Fibroblast of lung (primary cell): ENCODE data around the gene CD36. TPM values are rescaled to one million over a fixed set of nuclear protein-coding genes. Genes with fewer than 3 reads are reported as not detected.

ENCODE experiments used
- DNase-seq, 2 donors: peaks; one replicate each; pipeline versions ENCODE4 v3.0.0 to v3.0.0-alpha.2; 2010; ENCODE audit warnings: low read depth in 2 of 2
- H2AFZ ChIP-seq: 2 replicates; pipeline ENCODE4 v1.5.1; 2012; ENCODE audit warnings: low read length, control low read depth, inconsistent platforms
- H3K27ac ChIP-seq: 2 replicates; pipeline ENCODE4 v1.5.1; 2011; ENCODE audit warnings: low read length, control low read depth; ENCODE audit not compliant: insufficient read depth
- H3K27me3 ChIP-seq: 2 replicates; pipeline ENCODE4 v1.5.1; 2011; ENCODE audit warnings: mild to moderate bottlenecking, low read length; ENCODE audit not compliant: control insufficient read depth, insufficient read depth
- H3K36me3 ChIP-seq: 2 replicates; pipeline ENCODE4 v1.5.1; 2011; ENCODE audit warnings: low read length; ENCODE audit not compliant: control insufficient read depth, insufficient read depth
- H3K4me1 ChIP-seq: 2 replicates; pipeline ENCODE4 v1.5.1; 2011; ENCODE audit warnings: low read length; ENCODE audit not compliant: control insufficient read depth, insufficient read depth; ENCODE audit errors: extremely low read depth
- H3K4me2 ChIP-seq: 2 replicates; pipeline ENCODE4 v1.5.1; 2011; ENCODE audit warnings: low read length, control low read depth; ENCODE audit not compliant: insufficient read depth; ENCODE audit errors: extremely low read depth
- H3K4me3 ChIP-seq, 4 experiments: fragments of 200-600 bp in 1 of 4; sonication (generic) in 1 of 4; replicated peaks in 1 of 4; 2 replicates each; pipeline ENCODE4 v1.5.1; 2011 to 2016; ENCODE audit warnings: low read length in 4 of 4, low read depth in 3 of 4, mild to moderate bottlenecking in 3 of 4, control low read depth in 2 of 4, inconsistent platforms in 1 of 4, mixed read lengths in 1 of 4; ENCODE audit not compliant: insufficient read depth in 1 of 4; ENCODE audit errors: control extremely low read depth in 1 of 4
- H3K79me2 ChIP-seq: 2 replicates; pipeline ENCODE4 v1.5.1; 2012; ENCODE audit warnings: mild to moderate bottlenecking, low read length, inconsistent platforms; ENCODE audit not compliant: control insufficient read depth, insufficient read depth
- H3K9ac ChIP-seq: 2 replicates; pipeline ENCODE4 v1.5.1; 2011; ENCODE audit warnings: mild to moderate bottlenecking, low read length, control low read depth; ENCODE audit not compliant: insufficient read depth
- H3K9me3 ChIP-seq: 2 replicates; pipeline ENCODE4 v1.5.1; 2012; ENCODE audit warnings: low read depth, low read length; ENCODE audit not compliant: control insufficient read depth, insufficient read depth
- H4K20me1 ChIP-seq: 2 replicates; pipeline ENCODE4 v1.5.1; 2011; ENCODE audit warnings: low read length; ENCODE audit not compliant: control insufficient read depth, insufficient read depth; ENCODE audit errors: extremely low read depth
- CTCF ChIP-seq, 2 donors: IDR thresholded peaks in 1 of 2; conservative IDR thresholded peaks in 1 of 2; 1 replicate in 1 of 2; 2 replicates in 1 of 2; pipeline ENCODE4 v1.5.1; 2011 to 2012; ENCODE audit warnings: low read length in 2 of 2, control low read depth in 1 of 2, inconsistent platforms in 1 of 2, low read depth in 1 of 2, mild to moderate bottlenecking in 1 of 2
- EZH2 ChIP-seq: IDR thresholded peaks from 2 replicates; pipeline ENCODE4 v1.5.1; 2012; ENCODE audit warnings: low read length, control low read depth, mild to moderate bottlenecking; ENCODE audit errors: missing control alignments
- polyA plus RNA-seq, 2 donors: library from polyadenylated mRNA; depleted of rRNA in 1 of 2; stranded (reverse) in 1 of 2; unstranded in 1 of 2; fragments of >200 nt; gene quantifications; 2 replicates each; pipeline ENCODE4 v1.2.1, GENCODE V29; 2011 to 2012; ENCODE audit warnings: missing spikeins in 1 of 2
- total RNA-seq: library from RNA; depleted of rRNA; stranded (reverse); fragments of >200 nt; gene quantifications from 2 replicates; pipeline ENCODE4 v1.2.1, GENCODE V29; 2014

The CD36 gene
- total and polyA plus RNA-seq, 2 donors (not counting 1 experiment from before 2014, with no cell fraction given) = 41.0 to 102 TPM

- Histone ChIP-seq H3K9me3 (no peaks in the 10 kb centered on the region), H3K27me3 (no peaks in the 10 kb centered on the region), H3K79me2 (no peaks in the 10 kb centered on the region), H3K36me3 (no peaks in the 10 kb centered on the region), H3K27ac (no peak overlapping the region), H3K4me1 (no peaks in the 10 kb centered on the region), H3K4me3 (no peak overlapping the region), H3K4me2 (no peak overlapping the region), H4K20me1 (no peaks in the 10 kb centered on the region), H2AFZ (no peak overlapping the region), H3K9ac (no peak overlapping the region)
- TF ChIP-seq CTCF (conservative IDR thresholded peaks at IDR 0.05 in 1 of 2, IDR thresholded peaks at IDR 0.05 in 1 of 2; ENCODE audit: low read depth in 1 of 2, low read length in 2 of 2) = peak; percentile 26 to 59
- no peak for TF ChIP-seq EZH2
- DNase-seq = peak; percentile 23 to 59
Measured at GRCh38 chr7:80681272-80681885, 42.9 kb downstream of the CD36 start.

GRCh38 chr7:80682744-80683143, 44.3 kb downstream of the CD36 start:
- Histone ChIP-seq H3K27me3 (no peaks in the 10 kb centered on the region), H4K20me1 (no peaks in the 10 kb centered on the region), H3K4me2 (no peak overlapping the region), H3K79me2 (no peaks in the 10 kb centered on the region), H3K4me3 (no peak overlapping the region), H3K27ac (no peak overlapping the region), H2AFZ (no peak overlapping the region), H3K9me3 (no peaks in the 10 kb centered on the region), H3K36me3 (no peaks in the 10 kb centered on the region), H3K4me1 (no peaks in the 10 kb centered on the region), H3K9ac (no peak overlapping the region)
- DNase-seq = no peak
- TF ChIP-seq CTCF (conservative IDR thresholded peaks at IDR 0.05 in 1 of 2, IDR thresholded peaks at IDR 0.05 in 1 of 2; ENCODE audit: low read depth in 1 of 2, low read length in 2 of 2) (no peak), EZH2 (no peak)

GRCh38 chr7:80686576-80686975, 48.1 kb downstream of the CD36 start:
- no peaks in the 10 kb centered on the region for H3K79me2 ChIP-seq
- H3K4me3 ChIP-seq = no peak overlapping the region
- no peaks in the 10 kb centered on the region for H3K4me1 ChIP-seq
- H3K4me2 ChIP-seq = no peak overlapping the region
- TF ChIP-seq CTCF (conservative IDR thresholded peaks at IDR 0.05 in 1 of 2, IDR thresholded peaks at IDR 0.05 in 1 of 2; ENCODE audit: low read depth in 1 of 2, low read length in 2 of 2) (no peak), EZH2 (no peak)
- H3K9me3 ChIP-seq = no peaks in the 10 kb centered on the region
- no peak overlapping the region for H2AFZ ChIP-seq
- no peak overlapping the region for H3K9ac ChIP-seq
- no peaks in the 10 kb centered on the region for H3K36me3 ChIP-seq
- peak; percentile 30 to 66 for DNase-seq
- H3K27me3 ChIP-seq = no peaks in the 10 kb centered on the region
- H4K20me1 ChIP-seq = no peaks in the 10 kb centered on the region
- H3K27ac ChIP-seq = no peak overlapping the region
